HG02973 (cell line): ENCODE measurements around the gene TMEM109.

ENCODE experiments used
- ATAC-seq: cut with Tn5 transposase; IDR thresholded peaks from one replicate; pipeline ENCODE4 v1.9.1; 2021; ENCODE audit warnings: moderate library complexity; ENCODE audit not compliant: unreplicated experiment

TMEM109 gene

GRCh38 chr11:60924906-60925853 lies 11.2 kb downstream of the TMEM109 start:
- ATAC-seq: no peak

DNA sequence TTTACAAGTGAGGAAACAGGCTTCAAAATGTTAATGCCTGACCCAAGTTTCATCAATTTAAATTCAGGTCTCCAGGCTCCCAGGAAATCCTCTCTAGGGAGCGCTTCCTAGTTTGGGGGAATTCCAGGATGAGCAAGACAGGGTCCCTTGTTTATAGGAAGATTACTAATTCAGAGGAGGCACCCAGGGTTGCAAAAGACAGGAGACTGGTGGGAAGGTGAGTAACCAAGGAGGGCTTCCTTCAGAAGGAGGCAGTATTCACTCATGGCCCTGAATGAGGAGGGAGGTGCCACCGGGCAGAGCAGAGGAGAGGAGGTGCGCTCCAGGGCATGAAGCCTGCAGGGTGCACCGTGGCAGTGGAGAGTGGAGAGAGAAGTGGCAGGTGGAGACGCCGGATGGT lies 11.9 kb downstream of the TMEM109 start:
- ATAC-seq: no peak

DNA sequence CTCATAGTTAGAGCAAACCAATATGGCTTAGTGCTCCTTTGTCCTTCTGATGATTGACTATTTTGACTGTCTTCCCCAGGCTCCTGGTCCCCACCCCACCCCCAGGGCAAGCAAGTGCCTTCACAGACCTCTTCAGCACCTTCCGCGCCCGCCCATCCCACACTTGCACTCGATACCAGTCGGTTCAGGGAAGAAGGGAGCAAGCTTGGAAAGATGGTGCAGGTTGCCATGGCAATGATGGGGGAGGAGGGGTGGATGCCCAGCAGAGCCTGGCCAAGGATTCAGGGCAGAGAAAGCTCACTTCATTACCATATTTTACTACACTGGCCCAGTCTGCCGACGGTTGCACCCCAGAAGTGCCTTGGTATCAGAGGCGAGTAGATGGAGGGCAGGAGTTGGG lies 12.5 kb downstream of the TMEM109 start:
- no peak for ATAC-seq

- no peak for ATAC-seq
These were observed 13.2 kb downstream of the TMEM109 start for GRCh38 chr11:60927061-60927592.

GRCh38 chr11:60927600-60927999 lies 13.6 kb downstream of the TMEM109 start:
- no peak for ATAC-seq

- ATAC-seq: no peak
These were observed 14.6 kb downstream of the TMEM109 start for GRCh38 chr11:60928563-60929001.

DNA sequence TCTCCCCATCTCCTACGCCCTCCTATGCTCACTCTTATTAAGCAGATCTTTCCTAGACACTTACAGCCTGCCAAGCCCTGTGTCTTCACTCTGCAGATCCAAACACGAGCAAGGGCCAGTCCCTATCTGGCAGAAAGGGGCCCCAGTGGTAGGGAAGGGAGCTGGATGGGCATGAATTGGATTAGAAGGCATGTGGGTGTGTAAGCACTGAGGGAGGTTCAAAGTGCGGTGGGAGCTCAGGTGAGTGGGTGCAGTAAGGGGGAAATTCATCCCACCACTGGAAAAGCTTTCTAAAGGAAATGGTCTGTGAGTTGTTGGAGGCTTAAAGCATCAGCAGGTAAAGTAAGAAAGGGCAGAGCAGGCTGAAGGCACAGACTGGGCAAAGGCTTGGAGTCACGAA lies 15.8 kb downstream of the TMEM109 start:
- no peak for ATAC-seq

DNA sequence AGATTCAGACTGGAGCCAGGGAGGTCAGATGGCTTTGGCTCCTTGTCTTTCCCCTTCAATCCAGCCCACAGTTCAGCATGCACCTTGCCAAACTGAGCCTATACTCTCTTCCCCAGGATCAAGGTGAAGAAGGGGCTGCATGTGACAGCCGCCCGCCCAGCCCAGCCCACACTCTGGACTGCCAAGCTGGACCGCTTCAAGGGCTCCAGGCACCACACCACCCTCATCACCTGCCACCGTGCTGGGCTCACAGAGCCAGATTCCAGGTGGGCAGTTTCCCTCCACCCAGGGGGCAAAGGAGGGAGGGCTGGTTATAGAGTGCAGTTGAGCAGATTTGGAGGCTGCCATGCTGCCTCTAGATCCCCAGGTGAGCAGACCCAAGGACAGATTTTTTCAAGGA lies 16.4 kb downstream of the TMEM109 start:
- no peak for ATAC-seq

- ATAC-seq: no peak
These were observed 18.0 kb downstream of the TMEM109 start for GRCh38 chr11:60931917-60932316.

- ATAC-seq: no peak
These were observed 18.8 kb downstream of the TMEM109 start for GRCh38 chr11:60932605-60933356.

DNA sequence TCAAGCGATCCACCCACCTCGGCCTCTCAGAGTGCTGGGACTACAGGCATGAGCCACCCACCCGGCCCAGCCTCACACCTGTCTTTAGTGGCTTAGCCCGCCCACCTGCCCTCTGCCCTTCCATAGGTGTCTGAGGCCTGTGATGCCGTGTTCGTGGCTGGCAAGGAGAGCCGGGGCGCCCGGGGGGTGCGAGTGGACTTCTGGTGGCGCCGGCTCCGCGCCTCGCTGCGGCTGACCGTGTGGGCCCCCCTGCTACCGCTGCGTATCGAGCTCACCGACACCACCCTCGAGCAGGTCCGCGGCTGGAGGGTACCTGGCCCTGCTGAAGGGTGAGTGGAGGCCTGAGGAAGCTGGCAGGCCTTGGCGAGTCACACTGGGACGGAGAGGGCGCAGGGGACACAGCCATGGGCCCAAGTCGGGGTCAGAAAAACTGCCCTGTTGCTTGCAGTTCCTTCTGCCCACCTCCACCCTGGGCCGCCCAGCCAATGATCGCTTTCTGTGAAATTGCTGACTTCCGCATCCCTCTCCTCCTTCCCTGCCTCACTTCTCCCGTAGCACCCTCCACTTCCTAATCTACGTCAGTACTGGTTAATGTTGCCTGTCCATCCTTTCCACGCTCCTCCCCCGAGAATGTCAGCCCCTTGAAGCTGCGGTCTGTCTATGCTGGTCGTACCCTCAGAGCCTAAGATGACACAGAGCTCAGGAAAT lies 19.6 kb downstream of the TMEM109 start:
- ATAC-seq: no peak

DNA sequence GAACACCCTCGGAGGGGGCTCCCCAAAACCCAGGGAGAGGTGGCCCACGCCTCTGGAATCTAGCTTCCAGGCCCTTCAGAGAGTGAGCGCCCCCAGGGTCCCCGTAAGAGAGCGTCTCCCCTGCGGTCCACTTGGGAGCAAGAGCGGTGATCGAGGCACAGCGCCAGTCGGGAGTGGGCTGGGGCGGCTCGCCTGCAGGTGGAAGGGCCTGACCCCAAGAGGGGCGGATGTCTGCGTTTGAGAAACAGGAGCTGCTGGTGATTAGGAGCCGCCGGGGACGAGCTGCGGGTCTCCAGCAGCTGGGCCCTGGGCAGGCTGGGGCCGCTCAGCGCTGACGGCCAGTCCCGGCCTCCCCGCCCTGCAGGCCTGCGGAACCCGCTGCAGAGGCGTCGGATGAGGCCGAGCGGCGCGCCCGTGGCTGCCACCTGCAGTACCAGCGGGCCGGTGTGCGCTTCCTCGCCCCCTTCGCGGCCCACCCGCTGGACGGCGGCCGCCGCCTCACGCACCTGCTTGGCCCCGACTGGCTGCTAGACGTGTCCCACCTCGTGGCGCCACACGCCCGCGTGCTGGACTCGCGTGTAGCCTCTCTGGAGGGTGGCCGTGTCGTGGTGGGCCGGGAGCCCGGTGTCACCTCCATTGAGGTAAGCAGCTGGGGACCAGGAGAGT lies 20.3 kb downstream of the TMEM109 start:
- ATAC-seq: no peak

DNA sequence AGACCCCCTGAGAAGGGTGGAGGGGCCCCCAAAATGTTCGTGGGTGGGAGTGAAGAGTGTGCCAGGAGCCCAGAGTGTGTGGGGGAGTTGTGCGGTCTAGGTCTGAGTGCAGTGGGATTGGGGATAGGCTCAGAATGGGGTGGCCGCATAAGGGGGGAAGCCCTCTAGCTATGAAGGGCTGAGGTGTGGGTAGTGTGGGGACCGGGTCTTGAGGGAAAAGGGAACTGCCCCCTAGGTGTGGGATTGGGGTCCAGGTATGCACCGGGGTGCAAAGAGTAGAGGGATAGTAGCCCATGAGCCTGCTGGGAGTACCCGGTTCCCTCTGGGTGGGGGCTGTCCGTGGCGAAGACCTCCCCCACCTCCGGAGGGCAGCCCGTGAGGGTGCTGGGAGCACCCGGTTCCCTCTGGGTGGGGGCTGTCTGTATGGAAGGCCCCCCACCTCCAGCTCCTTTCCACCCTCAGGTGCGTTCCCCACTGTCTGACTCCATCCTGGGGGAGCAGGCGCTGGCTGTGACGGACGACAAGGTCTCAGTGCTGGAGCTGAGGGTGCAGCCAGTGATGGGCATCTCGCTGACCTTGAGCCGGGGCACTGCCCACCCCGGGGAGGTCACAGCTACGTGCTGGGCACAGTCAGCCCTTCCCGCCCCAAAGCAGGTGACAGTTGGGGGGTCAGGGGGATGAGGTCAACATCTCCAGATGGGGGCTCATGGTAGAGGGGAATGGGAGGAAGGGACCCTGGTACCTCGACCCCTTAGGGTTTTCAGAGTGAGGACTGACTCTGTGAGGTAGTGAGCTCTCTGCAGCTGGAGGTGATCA lies 21.0 kb downstream of the TMEM109 start:
- ATAC-seq: no peak

- ATAC-seq: no peak
These were observed 21.9 kb downstream of the TMEM109 start for GRCh38 chr11:60935676-60936442.

DNA sequence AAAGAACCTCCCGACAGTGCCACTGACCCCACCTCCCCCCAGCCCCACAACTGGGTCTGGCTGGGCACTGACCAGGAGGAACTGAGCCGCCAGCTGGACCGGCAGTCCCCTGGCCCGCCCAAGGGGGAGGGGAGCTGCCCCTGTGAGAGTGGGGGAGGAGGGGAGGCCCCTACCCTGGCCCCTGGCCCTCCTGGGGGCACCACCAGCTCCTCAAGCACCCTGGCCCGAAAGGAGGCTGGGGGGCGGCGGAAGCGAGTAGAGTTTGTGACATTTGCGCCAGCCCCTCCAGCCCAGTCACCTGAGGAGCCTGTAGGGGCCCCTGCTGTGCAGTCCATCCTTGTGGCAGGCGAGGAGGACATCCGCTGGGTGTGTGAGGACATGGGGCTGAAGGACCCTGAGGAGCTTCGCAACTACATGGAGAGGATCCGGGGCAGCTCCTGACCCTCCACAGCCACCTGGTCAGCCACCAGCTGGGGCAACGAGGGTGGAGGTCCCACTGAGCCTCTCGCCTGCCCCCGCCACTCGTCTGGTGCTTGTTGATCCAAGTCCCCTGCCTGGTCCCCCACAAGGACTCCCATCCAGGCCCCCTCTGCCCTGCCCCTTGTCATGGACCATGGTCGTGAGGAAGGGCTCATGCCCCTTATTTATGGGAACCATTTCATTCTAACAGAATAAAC lies 22.6 kb downstream of the TMEM109 start:
- no peak for ATAC-seq

DNA sequence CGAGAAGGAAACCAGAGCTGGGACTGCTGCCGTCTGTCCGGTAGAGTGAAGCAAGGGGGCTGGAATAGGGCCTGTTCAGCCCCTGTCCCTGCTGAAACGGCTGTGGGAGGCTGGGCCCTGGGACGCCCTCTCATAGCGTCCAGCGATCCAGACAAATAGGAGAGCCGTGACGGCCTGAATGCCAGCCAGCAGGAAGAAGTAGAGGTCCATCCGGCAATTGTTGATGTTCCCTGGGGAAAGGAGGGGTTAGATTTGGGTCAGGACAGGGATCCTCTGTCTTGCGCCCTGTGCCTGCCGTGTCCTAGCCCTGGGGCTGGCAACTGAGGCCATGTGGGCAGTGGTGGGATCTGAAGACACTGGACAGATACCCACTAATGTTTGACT lies 23.2 kb downstream of the TMEM109 start:
- no peak for ATAC-seq

GRCh38 chr11:60937811-60938210 lies 23.9 kb downstream of the TMEM109 start:
- no peak for ATAC-seq

DNA sequence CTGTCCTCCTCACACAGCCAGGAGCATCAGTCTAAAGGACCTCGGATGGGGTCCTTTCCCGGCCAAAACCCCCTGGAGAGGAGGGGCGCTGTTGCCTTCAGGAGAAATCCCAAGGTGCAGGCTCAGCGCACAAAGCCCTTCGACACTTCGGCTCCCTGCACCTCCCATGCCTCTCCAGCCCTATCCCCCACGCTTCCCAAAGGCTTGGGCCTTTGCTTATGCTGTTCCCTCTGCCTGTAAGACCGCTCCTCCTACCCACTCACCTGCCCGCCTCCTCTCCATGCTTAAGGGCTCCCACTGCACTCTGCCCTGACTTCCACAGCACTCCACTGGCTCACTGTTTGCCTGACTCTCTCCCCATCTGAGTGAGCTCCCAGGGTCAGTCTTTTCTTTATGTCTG lies 24.5 kb downstream of the TMEM109 start:
- ATAC-seq: no peak
